NOMO-1 (cell line): ENCODE measurements around the gene NOS1.
"Not testable (repeated sequence)": the region's sequence is repeated elsewhere in the genome, so short reads cannot be mapped to it uniquely, and the experiment has no call there.

Experiments
- DNase-seq, 2 experiments: peaks; one replicate each; lab custom pipeline; 2025; ENCODE audit not compliant: unreplicated experiment in 2 of 2; lab: John Stamatoyannopoulos, UW

Gene NOS1

GRCh38 chr12:117361347-117361751 lies at the start of gene NOS1:
Gene NOS1, minus strand, starts transcription at chr12:117361626. Its CDS starts 30,557 bp downstream, at chr12:117331069.
- no peak for DNase-seq

DNA sequence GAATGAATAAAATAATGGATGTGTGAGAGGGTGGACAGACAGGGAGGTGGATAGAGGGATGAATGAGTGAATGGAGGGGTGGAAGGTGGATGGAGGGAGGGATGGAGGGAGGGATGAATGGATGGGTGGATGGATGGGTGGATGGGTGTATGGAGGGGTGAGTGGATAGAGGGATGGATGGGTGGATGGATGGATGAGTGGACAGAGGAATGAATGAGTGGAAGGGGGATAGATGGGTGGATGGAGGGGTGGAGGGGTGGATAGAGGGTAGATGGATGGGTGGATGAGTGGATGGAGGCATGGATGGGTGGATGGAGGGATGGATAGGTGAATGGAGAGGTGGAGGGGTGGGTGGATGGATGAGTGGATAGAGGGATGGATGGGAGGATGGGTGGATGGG lies 47.9 kb upstream of the NOS1 start:
- no peak for DNase-seq

DNA sequence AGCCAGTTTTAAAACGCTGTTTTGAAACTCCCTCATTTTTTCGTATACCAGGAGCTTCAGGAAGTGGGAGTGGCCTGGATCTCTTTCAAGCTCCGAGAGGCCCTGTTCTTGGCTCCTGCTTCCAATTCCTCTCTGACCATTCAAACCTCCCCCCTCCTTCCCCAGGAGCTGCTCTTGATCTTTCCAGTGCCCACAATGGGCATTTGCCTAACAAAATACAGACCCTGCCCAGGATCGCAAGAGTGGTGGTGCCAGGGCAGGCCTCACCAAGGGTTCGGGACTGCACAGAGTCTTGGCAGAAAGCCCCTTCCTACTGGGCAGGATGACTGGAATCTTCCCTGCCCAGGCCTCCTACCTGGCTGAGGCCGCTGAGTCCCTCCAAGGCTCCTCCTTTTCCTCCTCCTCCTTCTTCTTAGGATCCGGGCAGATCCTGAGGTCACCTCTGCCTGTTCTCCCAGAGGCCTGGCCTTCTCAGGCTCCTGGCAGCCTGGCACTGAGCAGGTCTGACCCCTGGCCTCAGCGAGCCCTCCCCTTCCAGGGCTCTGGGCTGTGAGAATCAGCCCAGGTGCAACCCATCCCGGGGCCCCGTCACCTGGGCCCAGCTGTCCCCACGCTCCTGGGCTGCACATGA lies 46.9 kb upstream of the NOS1 start:
- peak in 1 of 2 experiments; percentile 53 for DNase-seq

DNA sequence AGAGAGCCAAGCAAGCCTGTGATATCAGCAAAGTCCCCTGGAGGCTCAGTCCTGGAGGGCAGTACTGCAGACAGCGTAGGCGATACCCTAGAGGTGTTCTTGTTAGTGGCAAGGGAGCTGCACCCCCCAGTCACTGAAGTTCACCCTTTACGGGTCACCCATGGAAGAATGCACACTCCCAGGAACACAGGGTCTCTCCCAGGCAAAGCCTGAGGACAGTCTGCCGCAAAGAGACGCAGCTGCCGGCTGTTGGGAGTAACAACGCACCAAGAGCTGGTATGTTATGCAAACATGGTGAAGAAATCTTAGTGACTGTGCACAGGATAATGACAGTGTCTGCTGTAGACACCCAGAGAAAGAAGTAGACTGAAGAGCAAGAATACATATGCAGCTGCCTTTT lies 43.5 kb upstream of the NOS1 start:
- peak; percentile 78 to 91 for DNase-seq

GRCh38 chr12:117404203-117404853 lies 42.9 kb upstream of the NOS1 start:
- peak; percentile 53 to 58 for DNase-seq

DNA sequence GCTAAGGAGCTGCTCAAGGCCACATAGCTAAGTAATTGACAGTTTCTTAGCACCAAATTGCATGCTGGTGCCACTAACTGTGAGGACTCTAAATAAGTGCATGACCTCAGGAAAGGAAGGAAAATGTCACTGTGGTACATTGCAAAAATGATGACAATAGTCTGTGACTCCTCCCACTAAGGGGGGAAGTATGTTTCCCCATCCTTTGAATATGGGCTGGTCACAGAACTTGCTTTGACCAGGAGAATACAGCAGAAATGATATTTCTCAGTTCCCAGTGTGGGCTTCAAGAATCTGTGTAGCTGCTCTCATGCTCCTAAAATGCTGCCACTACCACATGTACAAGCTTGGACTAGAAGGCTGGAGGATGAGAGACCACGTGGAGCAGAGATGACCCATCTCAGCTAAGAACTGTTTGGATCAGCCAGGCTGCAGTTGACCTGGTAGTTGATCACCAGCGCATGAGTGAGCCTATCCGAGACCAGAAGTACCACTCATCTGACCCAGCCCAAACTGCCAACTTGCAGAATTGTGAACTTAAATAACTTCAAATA lies 42.2 kb upstream of the NOS1 start:
- DNase-seq = peak; percentile 81 to 87

DNA sequence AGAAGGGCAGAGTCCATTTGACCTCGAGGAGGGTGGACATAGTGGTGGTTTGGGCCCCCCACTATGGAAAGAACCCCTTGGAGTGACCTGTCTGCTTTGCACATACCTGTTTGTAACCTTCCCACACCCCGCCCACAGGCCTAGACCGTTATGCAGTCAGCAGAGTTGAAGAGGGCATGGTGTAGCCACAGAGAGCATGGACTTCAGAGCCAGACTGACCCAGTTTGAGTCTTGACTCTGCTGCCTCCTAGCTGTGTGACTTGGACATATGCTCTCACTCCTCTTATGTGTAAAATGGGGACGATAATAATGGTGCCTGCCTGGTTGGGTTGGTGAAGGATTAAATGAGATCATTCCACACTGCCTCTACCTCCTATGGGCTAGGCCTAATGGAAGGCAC lies 40.9 kb upstream of the NOS1 start:
- DNase-seq = no peak

- no peak for DNase-seq
Observed at GRCh38 chr12:117400912-117401311, 39.5 kb upstream of the NOS1 start.

GRCh38 chr12:117398482-117398881 lies 37.1 kb upstream of the NOS1 start:
- DNase-seq = not testable (repeated sequence)

DNA sequence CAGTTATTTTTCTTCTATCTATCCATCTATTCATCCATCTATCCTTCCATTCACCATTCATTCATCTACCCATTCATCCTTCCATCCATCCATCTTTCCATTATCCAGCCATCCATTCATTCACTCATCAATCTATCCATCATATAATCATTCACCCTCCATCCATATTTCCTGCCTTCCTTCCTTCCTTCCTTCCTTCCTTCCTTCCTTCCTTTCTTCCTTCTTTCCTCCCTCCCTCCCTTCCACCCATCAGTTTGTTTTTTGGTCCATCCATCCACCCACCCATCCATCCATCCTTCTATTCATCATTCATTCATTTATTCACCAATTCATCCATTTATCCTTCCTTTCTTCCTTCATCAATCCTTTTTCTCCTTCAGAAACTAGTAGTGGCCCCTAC lies 34.3 kb upstream of the NOS1 start:
- no peak for DNase-seq

GRCh38 chr12:117394491-117394890 lies 33.1 kb upstream of the NOS1 start:
- DNase-seq = no peak

DNA sequence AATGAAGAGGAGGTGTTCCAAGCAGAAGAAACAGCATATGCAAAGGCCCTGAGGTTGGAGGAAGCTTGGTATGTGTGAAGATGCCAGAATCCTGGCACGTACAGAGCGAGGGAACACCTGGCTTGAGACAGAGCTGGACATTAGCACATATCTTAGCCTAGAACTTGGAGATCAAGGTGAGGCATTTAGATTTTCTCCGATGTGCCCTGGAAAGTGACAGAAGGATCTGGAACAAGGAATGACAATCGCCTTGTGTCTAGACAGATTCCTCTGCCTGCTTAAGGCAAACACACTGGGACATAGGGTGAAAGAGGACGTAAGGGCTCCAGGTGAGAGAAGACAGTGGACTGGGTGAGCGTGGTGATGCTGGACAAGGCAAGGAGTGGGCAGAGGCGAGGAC lies 32.2 kb upstream of the NOS1 start:
- DNase-seq = no peak

DNA sequence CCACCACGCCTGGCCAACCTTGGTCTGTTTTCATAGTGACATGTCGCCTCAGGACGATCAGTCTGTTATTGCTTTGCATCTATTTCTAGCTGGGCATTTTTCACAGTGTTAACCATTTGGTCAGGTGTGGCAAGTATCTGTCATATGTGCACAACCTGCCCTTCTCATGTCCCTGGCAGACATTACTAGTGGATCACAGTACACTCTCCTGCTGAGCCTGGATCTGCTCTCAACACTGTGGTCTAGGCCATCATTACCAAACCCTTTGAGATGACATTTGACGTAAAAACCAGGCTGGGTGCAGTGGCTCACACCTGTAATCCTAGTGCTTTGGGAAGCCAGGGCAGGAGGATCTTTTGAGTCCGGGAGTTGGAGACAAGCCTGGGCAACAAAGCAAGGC lies 29.4 kb upstream of the NOS1 start:
- DNase-seq = no peak

DNA sequence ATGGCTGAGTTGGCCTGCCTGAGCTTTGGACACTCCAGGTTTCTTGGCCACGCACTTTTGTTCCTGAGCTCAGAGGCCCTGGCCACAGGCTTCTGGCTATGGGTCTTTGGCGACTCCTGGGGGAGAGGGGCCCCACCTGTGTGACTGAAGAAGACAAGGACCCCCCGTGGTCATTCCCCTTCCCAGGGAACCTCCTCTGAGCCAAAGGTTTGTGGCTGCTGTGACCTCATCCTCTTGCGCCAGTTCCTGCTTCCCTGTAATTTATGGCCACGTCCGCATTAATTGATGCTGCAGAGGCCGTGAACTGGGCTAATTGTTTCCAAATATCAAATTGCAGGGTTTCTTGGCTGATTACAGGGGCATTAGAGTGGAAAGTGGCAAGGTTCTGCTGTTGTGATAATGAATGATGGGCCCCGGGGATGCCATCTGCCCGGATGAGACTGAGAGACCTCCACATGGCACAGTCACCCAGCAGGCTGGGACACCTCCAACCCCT lies 27.6 kb upstream of the NOS1 start:
- peak; percentile 80 to 84 for DNase-seq

- no peak for DNase-seq
Observed at GRCh38 chr12:117387832-117388231, 26.4 kb upstream of the NOS1 start.

- DNase-seq = no peak
Observed at GRCh38 chr12:117384735-117385134, 23.3 kb upstream of the NOS1 start.

GRCh38 chr12:117380083-117380482 lies 18.7 kb upstream of the NOS1 start:
- no peak for DNase-seq

- no peak for DNase-seq
Observed at GRCh38 chr12:117377758-117378157, 16.3 kb upstream of the NOS1 start.

DNA sequence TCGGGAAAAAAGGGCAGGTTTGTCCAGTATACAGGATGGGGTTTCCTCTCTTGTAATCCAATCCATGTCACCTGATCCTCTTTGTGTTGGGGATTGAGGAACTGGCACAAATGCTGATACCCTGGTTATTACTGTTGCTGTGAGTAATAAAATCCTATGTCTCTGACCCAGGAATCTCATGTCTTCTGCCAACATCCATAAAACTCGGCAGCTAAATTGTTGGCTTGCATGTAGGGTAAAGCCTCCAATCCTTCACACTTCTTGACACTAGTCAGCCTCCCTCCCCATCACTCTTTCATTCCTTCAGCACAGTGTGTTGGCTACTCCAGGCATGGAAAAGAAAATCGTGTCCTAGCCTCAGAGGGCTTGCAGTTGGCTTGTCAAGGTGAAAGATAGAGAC lies 9.2 kb upstream of the NOS1 start:
- DNase-seq = no peak

DNA sequence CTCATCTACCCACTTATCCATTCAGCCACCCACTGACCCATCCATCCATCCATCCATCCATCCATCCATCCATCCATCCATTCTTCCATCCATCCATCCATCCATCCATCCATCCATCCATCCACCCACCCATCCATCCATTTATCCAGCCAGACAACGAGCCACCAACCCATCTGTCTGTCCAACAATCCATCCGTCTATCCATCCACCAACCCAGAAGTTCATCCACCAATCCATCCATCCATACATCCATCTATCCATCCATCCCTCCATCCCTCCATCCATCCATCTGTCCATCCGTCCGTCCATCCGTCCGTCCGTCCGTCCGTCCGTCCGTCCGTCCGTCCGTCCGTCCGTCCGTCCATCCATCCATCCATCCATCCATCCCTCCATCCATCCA lies 8.6 kb upstream of the NOS1 start:
- not testable (repeated sequence) for DNase-seq

DNA sequence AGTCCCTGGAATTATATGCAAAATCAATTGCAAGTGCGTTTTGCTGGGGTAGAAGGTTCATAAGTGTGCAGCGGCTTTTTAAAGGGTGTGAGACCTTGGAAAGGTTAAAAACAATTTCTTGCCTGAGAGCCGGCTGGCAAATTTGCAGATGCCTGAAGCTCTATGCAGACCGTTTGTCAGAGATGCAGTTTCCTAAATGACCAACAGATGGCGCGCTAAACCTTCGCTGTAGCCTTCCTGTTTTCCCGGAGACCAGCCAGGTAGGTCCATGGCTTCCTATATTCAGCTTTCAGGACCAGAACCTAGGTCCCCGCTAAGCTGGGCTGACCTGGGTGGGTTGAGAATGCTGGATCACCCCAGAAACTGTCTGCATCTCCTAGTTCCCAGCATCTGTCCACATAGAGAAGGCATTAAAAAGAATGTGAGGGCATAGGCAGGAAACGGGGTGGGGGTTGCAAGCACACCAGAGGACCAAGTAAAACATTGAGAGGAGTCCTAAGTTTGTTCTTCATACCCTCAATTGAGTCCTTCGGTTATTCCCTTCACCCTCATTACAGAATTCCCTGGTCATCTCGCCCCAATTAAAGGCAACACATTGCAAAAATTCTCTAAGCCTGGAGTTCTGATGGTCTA lies 5.7 kb upstream of the NOS1 start:
- peak; percentile 38 to 65 for DNase-seq
